Natural killer cell (primary cell): ENCODE measurements around the gene THNSL1. TPM values are rescaled to one million over a fixed set of nuclear protein-coding genes. Genes with fewer than 3 reads are reported as not detected.

Experiments
- ATAC-seq, 3 donors: fragments of 150-1000 bp in 2 of 3; fragments of 200-7000 bp in 1 of 3; cut with Tn5 transposase; 1 replicate in 1 of 3; 2 replicates in 2 of 3; pipeline ENCODE4 v1.10.0; 2021; ENCODE audit warnings: mild to moderate bottlenecking in 2 of 3, moderate library complexity in 2 of 3
- DNase-seq, 2 donors: peaks; one replicate each; pipeline versions ENCODE4 v3.0.0 to v3.0.0-alpha.2; 2013 to 2021; ENCODE audit warnings: mixed read lengths in 1 of 2
- H3K27ac ChIP-seq: one replicate; pipeline ENCODE4 v1.5.1; 2013; ENCODE audit warnings: mild to moderate bottlenecking, low read length
- H3K27me3 ChIP-seq: one replicate; pipeline ENCODE4 v1.6.1; 2013; ENCODE audit warnings: low read length; ENCODE audit not compliant: control insufficient read depth, insufficient read depth
- H3K36me3 ChIP-seq: one replicate; pipeline ENCODE4 v1.6.1; 2013; ENCODE audit warnings: low read length; ENCODE audit not compliant: control insufficient read depth, insufficient read depth
- H3K4me1 ChIP-seq: one replicate; pipeline ENCODE4 v1.6.1; 2013; ENCODE audit warnings: low read length; ENCODE audit not compliant: control insufficient read depth, insufficient read depth
- H3K4me3 ChIP-seq: one replicate; pipeline ENCODE4 v1.5.1; 2013; ENCODE audit warnings: low read length
- H3K9me3 ChIP-seq: one replicate; pipeline ENCODE4 v1.6.1; 2013; ENCODE audit warnings: low read length; ENCODE audit not compliant: control insufficient read depth, insufficient read depth
- H3K27ac Mint-ChIP-seq, 2 donors: one replicate each; pipeline ENCODE4 v1.8.0; 2022; ENCODE audit warnings: mild to moderate bottlenecking in 2 of 2, mixed read lengths in 2 of 2, moderate library complexity in 1 of 2
- H3K27me3 Mint-ChIP-seq, 2 donors: one replicate each; pipeline ENCODE4 v1.8.0; 2022; ENCODE audit warnings: low read depth in 2 of 2, mixed read lengths in 2 of 2
- H3K36me3 Mint-ChIP-seq: one replicate; pipeline ENCODE4 v1.8.0; 2022; ENCODE audit warnings: mixed read lengths
- H3K4me1 Mint-ChIP-seq, 2 donors: one replicate each; pipeline ENCODE4 v1.8.0; 2022; ENCODE audit warnings: mixed read lengths in 2 of 2
- H3K4me3 Mint-ChIP-seq: one replicate; pipeline ENCODE4 v1.8.0; 2022; ENCODE audit warnings: mild to moderate bottlenecking, moderate library complexity, mixed read lengths
- H3K9me3 Mint-ChIP-seq, 2 donors: one replicate each; pipeline ENCODE4 v1.8.0; 2022; ENCODE audit warnings: mixed read lengths in 2 of 2
- WGBS: methylation state at CpG from one replicate; pipeline ENCODE4 v1.1.7; 2013; ENCODE audit warnings: missing lambda C conversion rate; ENCODE audit not compliant: insufficient coverage; 5-methylcytosine and 5-hydroxymethylcytosine counted together
- intact Hi-C: fragments of 100-400 bp; cut with micrococcal nuclease; formaldehyde crosslinking; loops from one replicate; pipeline ENCODE4 v1.14.2; 2022
- total RNA-seq, 4 donors: library from RNA; stranded (reverse); fragments of 120-200 nt in 1 of 4; gene quantifications; one replicate each; pipeline versions ENCODE4 v1.2.3 to v1.2.4, GENCODE V29; 2013 to 2022
- TF ChIP-seq, protein P1 (sequence below): fragments of 200-600 bp; IDR thresholded peaks from one replicate; pipeline ENCODE4 v1.8.0; 2022; ENCODE audit warnings: antibody characterized with exemption

Gene THNSL1
- total RNA-seq, 3 donors from 2014 or later (not counting 1 experiment from before 2014, with no cell fraction given): 1.2 to 2.9 (median 2.3) TPM

GRCh38 chr10:25028711-25029110, 12.3 kb downstream of the THNSL1 start:
- Mint-ChIP-seq H3K27me3 (no peaks in the 10 kb centered on the region), H3K9me3 (no peaks in the 10 kb centered on the region), H3K4me1 (no peaks in the 10 kb centered on the region), H3K27ac (no peak overlapping the region), H3K4me3 (no peak overlapping the region), H3K36me3 (no peaks in the 10 kb centered on the region)
- H3K9me3 ChIP-seq: no peaks in the 10 kb centered on the region
- no peak overlapping the region for H3K4me3 ChIP-seq
- H3K27ac ChIP-seq: no peak overlapping the region
- H3K4me1 ChIP-seq: no peaks in the 10 kb centered on the region
- ATAC-seq (no peak), DNase-seq (no peak)
- 86% methylated on average over 1 of the region's 1 CpG for WGBS
- intact Hi-C loops: no loop called here
- TF ChIP-seq, protein P1, sequence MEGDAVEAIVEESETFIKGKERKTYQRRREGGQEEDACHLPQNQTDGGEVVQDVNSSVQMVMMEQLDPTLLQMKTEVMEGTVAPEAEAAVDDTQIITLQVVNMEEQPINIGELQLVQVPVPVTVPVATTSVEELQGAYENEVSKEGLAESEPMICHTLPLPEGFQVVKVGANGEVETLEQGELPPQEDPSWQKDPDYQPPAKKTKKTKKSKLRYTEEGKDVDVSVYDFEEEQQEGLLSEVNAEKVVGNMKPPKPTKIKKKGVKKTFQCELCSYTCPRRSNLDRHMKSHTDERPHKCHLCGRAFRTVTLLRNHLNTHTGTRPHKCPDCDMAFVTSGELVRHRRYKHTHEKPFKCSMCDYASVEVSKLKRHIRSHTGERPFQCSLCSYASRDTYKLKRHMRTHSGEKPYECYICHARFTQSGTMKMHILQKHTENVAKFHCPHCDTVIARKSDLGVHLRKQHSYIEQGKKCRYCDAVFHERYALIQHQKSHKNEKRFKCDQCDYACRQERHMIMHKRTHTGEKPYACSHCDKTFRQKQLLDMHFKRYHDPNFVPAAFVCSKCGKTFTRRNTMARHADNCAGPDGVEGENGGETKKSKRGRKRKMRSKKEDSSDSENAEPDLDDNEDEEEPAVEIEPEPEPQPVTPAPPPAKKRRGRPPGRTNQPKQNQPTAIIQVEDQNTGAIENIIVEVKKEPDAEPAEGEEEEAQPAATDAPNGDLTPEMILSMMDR: no peak
- H3K27me3 ChIP-seq: no peaks in the 10 kb centered on the region
- no peaks in the 10 kb centered on the region for H3K36me3 ChIP-seq

DNA sequence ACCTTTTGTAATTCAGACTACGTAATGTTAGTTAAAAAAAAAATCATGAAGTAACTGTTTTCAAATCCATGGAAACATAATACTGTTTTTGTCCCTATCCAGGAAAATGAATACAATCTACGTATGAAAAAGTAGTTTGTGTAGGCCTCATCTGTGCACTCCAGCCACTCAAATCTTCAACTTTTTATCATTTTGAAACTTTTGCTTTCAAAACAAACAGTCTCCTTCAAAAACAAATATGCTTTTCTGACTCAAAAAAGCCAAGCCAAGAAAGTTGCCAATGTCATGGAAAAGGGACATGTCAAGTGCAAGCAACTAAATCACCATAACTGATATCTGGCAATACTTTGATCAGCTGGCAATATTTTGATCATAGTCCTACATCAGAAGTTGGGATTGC, 13.1 kb downstream of the THNSL1 start:
- no peak overlapping the region for H3K27ac ChIP-seq
- H3K27me3 ChIP-seq: no peaks in the 10 kb centered on the region
- no peak for DNase-seq
- TF ChIP-seq, protein P1: no peak
- Mint-ChIP-seq H3K4me3 (no peak overlapping the region), H3K36me3 (no peaks in the 10 kb centered on the region), H3K27me3 (no peaks in the 10 kb centered on the region), H3K4me1 (no peaks in the 10 kb centered on the region), H3K27ac (no peak overlapping the region), H3K9me3 (no peaks in the 10 kb centered on the region)
- 100% methylated on average over 1 of the region's 2 CpGs for whole genome bisulfite sequencing
- no peaks in the 10 kb centered on the region for H3K36me3 ChIP-seq
- no peak overlapping the region for H3K4me3 ChIP-seq
- intact Hi-C loops: no loop called here
- H3K4me1 ChIP-seq: no peaks in the 10 kb centered on the region
- no peak for ATAC-seq
- H3K9me3 ChIP-seq: no peaks in the 10 kb centered on the region

DNA sequence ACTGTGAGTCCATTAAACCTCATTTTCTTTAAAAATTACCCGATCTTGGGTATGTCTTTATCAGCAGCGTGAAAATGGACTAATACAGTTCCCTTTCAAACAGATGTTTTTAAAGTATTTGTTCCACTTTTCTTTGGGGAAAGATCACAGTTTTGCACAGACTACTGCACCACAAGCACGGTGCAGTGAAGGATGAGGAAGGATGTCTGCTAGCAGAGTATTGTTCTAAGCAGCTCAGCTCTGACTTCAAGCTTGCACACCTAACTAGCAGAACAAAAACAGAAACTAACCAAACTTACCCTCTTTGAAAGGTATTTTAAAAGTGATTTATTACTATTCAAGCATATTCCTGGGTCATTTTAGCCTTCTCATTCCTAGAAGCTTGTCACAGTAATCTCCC, 20.0 kb downstream of the THNSL1 start:
- ATAC-seq (no peak), DNase-seq (no peak)
- intact Hi-C loops: no loop called here
- no peaks in the 10 kb centered on the region for H3K36me3 Mint-ChIP-seq
- TF ChIP-seq, protein P1: no peak
- Histone ChIP-seq H3K9me3 (no peaks in the 10 kb centered on the region), H3K27ac (no peak overlapping the region), H3K4me1 (no peaks in the 10 kb centered on the region), H3K36me3 (no peaks in the 10 kb centered on the region), H3K27me3 (peaks cover 2% of the 10 kb centered on the region), H3K4me3 (no peak overlapping the region)
- no peaks in the 10 kb centered on the region for H3K4me1 Mint-ChIP-seq
- WGBS: 8% methylated on average over 2 of the region's 3 CpGs
- peaks cover 13 to 33% of the 10 kb centered on the region in 2 donors for H3K27me3 Mint-ChIP-seq
- no peaks in the 10 kb centered on the region for H3K9me3 Mint-ChIP-seq
- no peak overlapping the region for H3K27ac Mint-ChIP-seq
- no peak overlapping the region for H3K4me3 Mint-ChIP-seq

GRCh38 chr10:25038325-25038724, 21.9 kb downstream of the THNSL1 start:
- intact Hi-C loops: no loop called here
- H3K36me3 ChIP-seq: no peaks in the 10 kb centered on the region
- no CpG with 5 or more reads among the region's 2 CpGs for WGBS
- Mint-ChIP-seq H3K36me3 (no peaks in the 10 kb centered on the region), H3K9me3 (no peaks in the 10 kb centered on the region), H3K27ac (no peak overlapping the region), H3K4me3 (no peak overlapping the region), H3K4me1 (no peaks in the 10 kb centered on the region), H3K27me3 (peaks cover 17 to 40% of the 10 kb centered on the region in 2 donors)
- no peaks in the 10 kb centered on the region for H3K4me1 ChIP-seq
- H3K4me3 ChIP-seq: no peak overlapping the region
- H3K27me3 ChIP-seq: peaks cover 2% of the 10 kb centered on the region
- no peak overlapping the region for H3K27ac ChIP-seq
- DNase-seq (no peak), ATAC-seq (no peak)
- H3K9me3 ChIP-seq: no peaks in the 10 kb centered on the region
- TF ChIP-seq, protein P1: no peak
